Natural killer cell (primary cell): ENCODE measurements around the gene NAP1L1. TPM values are rescaled to one million over a fixed set of nuclear protein-coding genes. Genes with fewer than 3 reads are reported as not detected.
A peak's percentile ranks its signal among the peaks of the same experiment; 100 is the strongest.

Experiments used
- ATAC-seq, 3 donors: fragments of 150-1000 bp in 2 of 3; fragments of 200-7000 bp in 1 of 3; cut with Tn5 transposase; 1 replicate in 1 of 3; 2 replicates in 2 of 3; pipeline ENCODE4 v1.10.0; 2021; ENCODE audit warnings: mild to moderate bottlenecking in 2 of 3, moderate library complexity in 2 of 3
- DNase-seq, 2 donors: peaks; one replicate each; pipeline versions ENCODE4 v3.0.0 to v3.0.0-alpha.2; 2013 to 2021; ENCODE audit warnings: mixed read lengths in 1 of 2
- H3K27ac ChIP-seq: one replicate; pipeline ENCODE4 v1.5.1; 2013; ENCODE audit warnings: mild to moderate bottlenecking, low read length
- H3K27me3 ChIP-seq: one replicate; pipeline ENCODE4 v1.6.1; 2013; ENCODE audit warnings: low read length; ENCODE audit not compliant: control insufficient read depth, insufficient read depth
- H3K36me3 ChIP-seq: one replicate; pipeline ENCODE4 v1.6.1; 2013; ENCODE audit warnings: low read length; ENCODE audit not compliant: control insufficient read depth, insufficient read depth
- H3K4me1 ChIP-seq: one replicate; pipeline ENCODE4 v1.6.1; 2013; ENCODE audit warnings: low read length; ENCODE audit not compliant: control insufficient read depth, insufficient read depth
- H3K4me3 ChIP-seq: one replicate; pipeline ENCODE4 v1.5.1; 2013; ENCODE audit warnings: low read length
- H3K9me3 ChIP-seq: one replicate; pipeline ENCODE4 v1.6.1; 2013; ENCODE audit warnings: low read length; ENCODE audit not compliant: control insufficient read depth, insufficient read depth
- H3K27ac Mint-ChIP-seq, 2 donors: one replicate each; pipeline ENCODE4 v1.8.0; 2022; ENCODE audit warnings: mild to moderate bottlenecking in 2 of 2, mixed read lengths in 2 of 2, moderate library complexity in 1 of 2
- H3K27me3 Mint-ChIP-seq, 2 donors: one replicate each; pipeline ENCODE4 v1.8.0; 2022; ENCODE audit warnings: low read depth in 2 of 2, mixed read lengths in 2 of 2
- H3K36me3 Mint-ChIP-seq: one replicate; pipeline ENCODE4 v1.8.0; 2022; ENCODE audit warnings: mixed read lengths
- H3K4me1 Mint-ChIP-seq, 2 donors: one replicate each; pipeline ENCODE4 v1.8.0; 2022; ENCODE audit warnings: mixed read lengths in 2 of 2
- H3K4me3 Mint-ChIP-seq: one replicate; pipeline ENCODE4 v1.8.0; 2022; ENCODE audit warnings: mild to moderate bottlenecking, moderate library complexity, mixed read lengths
- H3K9me3 Mint-ChIP-seq, 2 donors: one replicate each; pipeline ENCODE4 v1.8.0; 2022; ENCODE audit warnings: mixed read lengths in 2 of 2
- WGBS: methylation state at CpG from one replicate; pipeline ENCODE4 v1.1.7; 2013; ENCODE audit warnings: missing lambda C conversion rate; ENCODE audit not compliant: insufficient coverage; 5-methylcytosine and 5-hydroxymethylcytosine counted together
- intact Hi-C: fragments of 100-400 bp; cut with micrococcal nuclease; formaldehyde crosslinking; loops from one replicate; pipeline ENCODE4 v1.14.2; 2022
- total RNA-seq, 4 donors: library from RNA; stranded (reverse); fragments of 120-200 nt in 1 of 4; gene quantifications; one replicate each; pipeline versions ENCODE4 v1.2.3 to v1.2.4, GENCODE V29; 2013 to 2022
- TF ChIP-seq, protein P1 (sequence below): fragments of 200-600 bp; IDR thresholded peaks from one replicate; pipeline ENCODE4 v1.8.0; 2022; ENCODE audit warnings: antibody characterized with exemption

The NAP1L1 gene
- total RNA-seq, 3 donors from 2014 or later (not counting 1 experiment from before 2014, with no cell fraction given), result 264 to 431 (median 286) TPM

DNA sequence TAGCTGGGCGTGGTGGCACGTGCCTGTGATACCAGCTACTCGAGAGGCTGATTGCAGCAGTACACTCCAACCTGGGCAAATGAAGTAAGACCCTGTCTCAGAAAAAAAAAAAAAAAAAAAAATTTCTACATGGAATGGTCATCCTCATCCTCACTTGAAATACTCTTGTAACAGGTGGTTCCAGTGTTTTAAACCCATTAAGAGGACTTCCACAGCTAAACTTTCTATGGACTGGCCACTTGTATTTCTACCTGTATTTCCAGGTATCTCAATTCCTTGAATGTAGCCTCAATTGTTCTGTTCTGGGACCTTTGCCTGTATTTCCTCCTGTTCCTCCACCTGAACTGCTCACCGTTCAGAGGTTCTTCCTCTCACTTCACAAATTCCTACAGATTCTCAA, 41.1 kb downstream of the NAP1L1 start:
- Mint-ChIP-seq H3K27me3 (no peaks in the 10 kb centered on the region), H3K4me1 (no peaks in the 10 kb centered on the region), H3K4me3 (no peak overlapping the region), H3K36me3 (no peaks in the 10 kb centered on the region), H3K27ac (peak overlapping the region in 1 of 2 donors; percentile 29), H3K9me3 (no peaks in the 10 kb centered on the region)
- Histone ChIP-seq H3K27me3 (no peaks in the 10 kb centered on the region), H3K27ac (no peak overlapping the region), H3K9me3 (no peaks in the 10 kb centered on the region), H3K4me1 (no peaks in the 10 kb centered on the region), H3K4me3 (no peak overlapping the region), H3K36me3 (peaks cover 7% of the 10 kb centered on the region)
- no peak for DNase-seq
- ATAC-seq, result no peak
- intact Hi-C loops, result no loop called here
- 97% methylated on average over 4 of the region's 4 CpGs for WGBS
- TF ChIP-seq, protein P1, sequence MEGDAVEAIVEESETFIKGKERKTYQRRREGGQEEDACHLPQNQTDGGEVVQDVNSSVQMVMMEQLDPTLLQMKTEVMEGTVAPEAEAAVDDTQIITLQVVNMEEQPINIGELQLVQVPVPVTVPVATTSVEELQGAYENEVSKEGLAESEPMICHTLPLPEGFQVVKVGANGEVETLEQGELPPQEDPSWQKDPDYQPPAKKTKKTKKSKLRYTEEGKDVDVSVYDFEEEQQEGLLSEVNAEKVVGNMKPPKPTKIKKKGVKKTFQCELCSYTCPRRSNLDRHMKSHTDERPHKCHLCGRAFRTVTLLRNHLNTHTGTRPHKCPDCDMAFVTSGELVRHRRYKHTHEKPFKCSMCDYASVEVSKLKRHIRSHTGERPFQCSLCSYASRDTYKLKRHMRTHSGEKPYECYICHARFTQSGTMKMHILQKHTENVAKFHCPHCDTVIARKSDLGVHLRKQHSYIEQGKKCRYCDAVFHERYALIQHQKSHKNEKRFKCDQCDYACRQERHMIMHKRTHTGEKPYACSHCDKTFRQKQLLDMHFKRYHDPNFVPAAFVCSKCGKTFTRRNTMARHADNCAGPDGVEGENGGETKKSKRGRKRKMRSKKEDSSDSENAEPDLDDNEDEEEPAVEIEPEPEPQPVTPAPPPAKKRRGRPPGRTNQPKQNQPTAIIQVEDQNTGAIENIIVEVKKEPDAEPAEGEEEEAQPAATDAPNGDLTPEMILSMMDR, result no peak

DNA sequence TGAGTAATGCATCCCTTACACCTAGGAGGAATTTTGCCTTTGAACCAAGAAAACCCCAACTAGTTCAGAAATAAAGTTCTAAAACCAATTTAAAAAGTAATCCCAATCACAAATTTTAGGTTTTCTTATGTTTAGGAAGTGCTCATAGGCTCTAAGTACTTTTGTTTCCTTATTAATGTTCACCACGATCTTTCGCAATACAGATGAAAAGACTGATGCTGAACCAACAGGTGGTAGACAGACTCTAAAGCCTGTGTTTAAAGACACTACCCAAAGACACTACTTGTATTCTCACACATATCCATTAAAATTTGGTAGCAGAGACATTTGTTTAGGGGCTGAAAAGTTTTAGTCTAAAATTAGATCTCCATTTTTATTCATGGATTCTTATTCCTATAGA, 42.3 kb downstream of the NAP1L1 start:
- no peak for ATAC-seq
- H3K9me3 Mint-ChIP-seq, result no peaks in the 10 kb centered on the region
- WGBS, result 79% methylated on average over 2 of the region's 2 CpGs

DNA sequence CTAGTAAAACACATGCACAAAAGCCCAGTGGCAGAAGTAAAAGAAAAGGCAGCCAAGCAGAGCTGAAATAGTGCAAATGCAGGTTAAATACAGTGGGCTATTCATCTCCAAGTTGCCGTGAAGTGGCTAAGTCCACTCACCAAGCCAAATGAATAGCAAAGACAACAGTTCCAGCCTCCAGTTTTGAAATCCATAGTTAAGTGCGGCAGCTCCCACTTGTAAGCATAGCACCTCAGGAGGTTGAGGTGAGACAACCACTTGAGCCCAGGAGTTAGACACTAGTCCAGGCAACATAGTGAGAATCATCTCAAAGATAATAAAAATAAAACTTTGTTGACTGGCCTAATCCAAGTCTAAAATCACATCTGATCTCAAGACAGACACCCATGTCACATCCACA, 43.1 kb downstream of the NAP1L1 start:
- Histone ChIP-seq H3K36me3 (no peaks in the 10 kb centered on the region), H3K27me3 (no peaks in the 10 kb centered on the region), H3K4me1 (peaks cover 2% of the 10 kb centered on the region), H3K4me3 (no peak overlapping the region), H3K27ac (no peak overlapping the region), H3K9me3 (no peaks in the 10 kb centered on the region)
- intact Hi-C loops, result no loop called here
- H3K9me3 Mint-ChIP-seq, result no peaks in the 10 kb centered on the region
- H3K27me3 Mint-ChIP-seq, result no peaks in the 10 kb centered on the region
- H3K27ac Mint-ChIP-seq, result no peak overlapping the region
- ATAC-seq (no peak), DNase-seq (no peak)
- H3K4me1 Mint-ChIP-seq, result peaks cover 0 to 6% of the 10 kb centered on the region in 2 donors
- no peaks in the 10 kb centered on the region for H3K36me3 Mint-ChIP-seq
- TF ChIP-seq, protein P1, result no peak
- 97% methylated on average over 2 of the region's 2 CpGs for WGBS
- no peak overlapping the region for H3K4me3 Mint-ChIP-seq

More for the DNA sequence above, 42.3 kb downstream of the NAP1L1 start:
- no peaks in the 10 kb centered on the region for H3K36me3 ChIP-seq
- Mint-ChIP-seq H3K36me3 (no peaks in the 10 kb centered on the region), H3K27ac (no peak overlapping the region), H3K4me1 (peaks cover 0 to 6% of the 10 kb centered on the region in 2 donors), H3K27me3 (no peaks in the 10 kb centered on the region), H3K4me3 (no peak overlapping the region)
- peaks cover 2% of the 10 kb centered on the region for H3K4me1 ChIP-seq
- H3K4me3 ChIP-seq, result no peak overlapping the region
- intact Hi-C loops, result no loop called here
- H3K27ac ChIP-seq, result no peak overlapping the region
- DNase-seq, result no peak
- TF ChIP-seq, protein P1, result no peak
- H3K27me3 ChIP-seq, result no peaks in the 10 kb centered on the region
- no peaks in the 10 kb centered on the region for H3K9me3 ChIP-seq

DNA sequence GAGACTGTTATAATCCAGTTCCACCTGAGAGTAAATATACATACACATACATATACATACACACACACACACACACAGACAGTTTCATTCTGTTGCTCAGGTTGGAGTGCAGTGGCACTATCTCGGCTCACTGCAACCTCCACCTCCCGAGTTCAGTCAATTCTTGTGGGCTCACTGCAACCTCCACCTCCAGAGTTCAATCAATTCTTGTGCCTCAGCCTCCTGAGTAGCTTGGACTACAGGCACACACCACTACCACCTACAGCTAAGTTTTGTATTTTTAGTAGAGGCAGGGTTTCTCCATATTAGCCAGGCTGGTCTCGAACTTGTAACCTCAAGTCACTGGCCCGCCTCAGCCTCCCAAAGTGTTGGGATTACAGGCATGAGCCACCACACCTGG, 44.0 kb downstream of the NAP1L1 start:
- Mint-ChIP-seq H3K27ac (no peak overlapping the region), H3K27me3 (no peaks in the 10 kb centered on the region), H3K36me3 (no peaks in the 10 kb centered on the region), H3K4me3 (no peak overlapping the region), H3K4me1 (peaks cover 0 to 6% of the 10 kb centered on the region in 2 donors), H3K9me3 (no peaks in the 10 kb centered on the region)
- H3K9me3 ChIP-seq, result no peaks in the 10 kb centered on the region
- no peak for DNase-seq
- intact Hi-C loops, result no loop called here
- no peaks in the 10 kb centered on the region for H3K27me3 ChIP-seq
- no peak overlapping the region for H3K4me3 ChIP-seq
- H3K36me3 ChIP-seq, result no peaks in the 10 kb centered on the region
- H3K4me1 ChIP-seq, result peaks cover 2% of the 10 kb centered on the region
- no peak for ATAC-seq
- 89% methylated on average over 4 of the region's 4 CpGs for WGBS
- no peak overlapping the region for H3K27ac ChIP-seq
- TF ChIP-seq, protein P1, result no peak
